ENCODE measurements around the gene SPRED3.

- TF ChIP-seq, protein P1, sequence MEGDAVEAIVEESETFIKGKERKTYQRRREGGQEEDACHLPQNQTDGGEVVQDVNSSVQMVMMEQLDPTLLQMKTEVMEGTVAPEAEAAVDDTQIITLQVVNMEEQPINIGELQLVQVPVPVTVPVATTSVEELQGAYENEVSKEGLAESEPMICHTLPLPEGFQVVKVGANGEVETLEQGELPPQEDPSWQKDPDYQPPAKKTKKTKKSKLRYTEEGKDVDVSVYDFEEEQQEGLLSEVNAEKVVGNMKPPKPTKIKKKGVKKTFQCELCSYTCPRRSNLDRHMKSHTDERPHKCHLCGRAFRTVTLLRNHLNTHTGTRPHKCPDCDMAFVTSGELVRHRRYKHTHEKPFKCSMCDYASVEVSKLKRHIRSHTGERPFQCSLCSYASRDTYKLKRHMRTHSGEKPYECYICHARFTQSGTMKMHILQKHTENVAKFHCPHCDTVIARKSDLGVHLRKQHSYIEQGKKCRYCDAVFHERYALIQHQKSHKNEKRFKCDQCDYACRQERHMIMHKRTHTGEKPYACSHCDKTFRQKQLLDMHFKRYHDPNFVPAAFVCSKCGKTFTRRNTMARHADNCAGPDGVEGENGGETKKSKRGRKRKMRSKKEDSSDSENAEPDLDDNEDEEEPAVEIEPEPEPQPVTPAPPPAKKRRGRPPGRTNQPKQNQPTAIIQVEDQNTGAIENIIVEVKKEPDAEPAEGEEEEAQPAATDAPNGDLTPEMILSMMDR (IDR thresholded peaks at IDR 0.05): no peak
- no peak for TF ChIP-seq POLR2A (IDR thresholded peaks at IDR 0.05)
These were observed 18.2 kb upstream of the SPRED3 start for GRCh38 chr19:38370299-38370698.
